Measurements from ENCODE around the gene KLK12.

GRCh38 chr19:51027126-51027806 lies 7.5 kb downstream of the KLK12 start:
- TF ChIP-seq, protein P1, sequence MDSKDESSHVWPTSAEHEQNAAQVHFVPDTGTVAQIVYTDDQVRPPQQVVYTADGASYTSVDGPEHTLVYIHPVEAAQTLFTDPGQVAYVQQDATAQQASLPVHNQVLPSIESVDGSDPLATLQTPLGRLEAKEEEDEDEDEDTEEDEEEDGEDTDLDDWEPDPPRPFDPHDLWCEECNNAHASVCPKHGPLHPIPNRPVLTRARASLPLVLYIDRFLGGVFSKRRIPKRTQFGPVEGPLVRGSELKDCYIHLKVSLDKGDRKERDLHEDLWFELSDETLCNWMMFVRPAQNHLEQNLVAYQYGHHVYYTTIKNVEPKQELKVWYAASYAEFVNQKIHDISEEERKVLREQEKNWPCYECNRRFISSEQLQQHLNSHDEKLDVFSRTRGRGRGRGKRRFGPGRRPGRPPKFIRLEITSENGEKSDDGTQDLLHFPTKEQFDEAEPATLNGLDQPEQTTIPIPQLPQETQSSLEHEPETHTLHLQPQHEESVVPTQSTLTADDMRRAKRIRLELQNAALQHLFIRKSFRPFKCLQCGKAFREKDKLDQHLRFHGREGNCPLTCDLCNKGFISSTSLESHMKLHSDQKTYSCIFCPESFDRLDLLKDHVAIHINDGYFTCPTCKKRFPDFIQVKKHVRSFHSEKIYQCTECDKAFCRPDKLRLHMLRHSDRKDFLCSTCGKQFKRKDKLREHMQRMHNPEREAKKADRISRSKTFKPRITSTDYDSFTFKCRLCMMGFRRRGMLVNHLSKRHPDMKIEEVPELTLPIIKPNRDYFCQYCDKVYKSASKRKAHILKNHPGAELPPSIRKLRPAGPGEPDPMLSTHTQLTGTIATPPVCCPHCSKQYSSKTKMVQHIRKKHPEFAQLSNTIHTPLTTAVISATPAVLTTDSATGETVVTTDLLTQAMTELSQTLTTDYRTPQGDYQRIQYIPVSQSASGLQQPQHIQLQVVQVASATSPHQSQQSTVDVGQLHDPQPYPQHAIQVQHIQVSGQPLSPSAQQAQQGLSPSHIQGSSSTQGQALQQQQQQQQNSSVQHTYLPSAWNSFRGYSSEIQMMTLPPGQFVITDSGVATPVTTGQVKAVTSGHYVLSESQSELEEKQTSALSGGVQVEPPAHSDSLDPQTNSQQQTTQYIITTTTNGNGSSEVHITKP (tag by site-specific recombination; IDR thresholded peaks at IDR 0.05): no peak
- TF ChIP-seq ZNF501 (tag by site-specific recombination; IDR thresholded peaks at IDR 0.05): no peak
- TF ChIP-seq ZNF747 (tag by site-specific recombination; IDR thresholded peaks at IDR 0.05): no peak
- TF ChIP-seq, protein P2, sequence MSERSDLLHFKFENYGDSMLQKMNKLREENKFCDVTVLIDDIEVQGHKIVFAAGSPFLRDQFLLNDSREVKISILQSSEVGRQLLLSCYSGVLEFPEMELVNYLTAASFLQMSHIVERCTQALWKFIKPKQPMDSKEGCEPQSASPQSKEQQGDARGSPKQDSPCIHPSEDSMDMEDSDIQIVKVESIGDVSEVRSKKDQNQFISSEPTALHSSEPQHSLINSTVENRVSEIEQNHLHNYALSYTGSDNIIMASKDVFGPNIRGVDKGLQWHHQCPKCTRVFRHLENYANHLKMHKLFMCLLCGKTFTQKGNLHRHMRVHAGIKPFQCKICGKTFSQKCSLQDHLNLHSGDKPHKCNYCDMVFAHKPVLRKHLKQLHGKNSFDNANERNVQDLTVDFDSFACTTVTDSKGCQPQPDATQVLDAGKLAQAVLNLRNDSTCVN (tag by site-specific recombination; optimal IDR thresholded peaks at IDR 0.05): no peak
- TF ChIP-seq ZNF600 (tag by site-specific recombination; IDR thresholded peaks at IDR 0.05): no peak
- no peak for TF ChIP-seq CTCF (tag by site-specific recombination; IDR thresholded peaks at IDR 0.05)
- TF ChIP-seq REST (tag by site-specific recombination; IDR thresholded peaks at IDR 0.05): no peak
